NCI-H1105 treated with DMSO at 0.1 percent for 48 hours (cell line): ENCODE measurements around the gene HOXA6.
A peak's percentile ranks its signal among the peaks of the same experiment; 100 is the strongest.

Experiments used
- DNase-seq: peaks from one replicate; lab custom pipeline; 2025; lab: John Stamatoyannopoulos, UW

The HOXA6 gene

GRCh38 chr7:27095897-27096767, 51.4 kb downstream of the HOXA6 start, which contains the start of gene HOXA1:
HOXA1 (minus strand) TSS chr7:27096000; CDS start chr7:27095912, 88 bp downstream.
- peak; percentile 79 for DNase-seq
